Body of pancreas (tissue), 4 donors: ENCODE results near the gene RGS6. TPM values are rescaled to one million over a fixed set of nuclear protein-coding genes. Genes with fewer than 3 reads are reported as not detected.

Source experiments
- ATAC-seq: fragments of 150-250 bp; one replicate; pipeline ENCODE4 v1.9.1; 2016
- DNase-seq, 4 donors: peaks; one replicate each; pipeline ENCODE4 v3.0.0-alpha.2; 2019
- H3K27ac ChIP-seq, 4 donors: fragments of 200-600 bp; sonication (generic); 1 replicate in 3 of 4; 2 replicates in 1 of 4; pipeline versions ENCODE4 v1.5.1 to v1.6.1; 2016 to 2019; ENCODE audit warnings: mild to moderate bottlenecking in 1 of 4, mixed read lengths in 1 of 4, moderate library complexity in 1 of 4
- H3K27me3 ChIP-seq, 2 donors: fragments of 200-600 bp; sonication (generic); one replicate each; pipeline ENCODE4 v1.6.0; 2016; ENCODE audit warnings: mild to moderate bottlenecking in 1 of 2
- H3K36me3 ChIP-seq, 2 donors: fragments of 200-600 bp; sonication (generic); replicated peaks in 1 of 2; 2 replicates each; pipeline ENCODE4 v1.5.1; 2016; ENCODE audit warnings: low read depth in 2 of 2; ENCODE audit not compliant: insufficient read depth in 1 of 2
- H3K4me1 ChIP-seq: fragments of 200-600 bp; sonication (generic); one replicate; pipeline ENCODE4 v1.6.0; 2016
- H3K4me3 ChIP-seq, 2 donors: fragments of 200-600 bp; sonication (generic); 1 replicate in 1 of 2; 2 replicates in 1 of 2; pipeline ENCODE4 v1.5.1; 2016 to 2019
- H3K9me3 ChIP-seq, 3 donors: fragments of 200-600 bp; sonication (generic); 1 replicate in 2 of 3; 2 replicates in 1 of 3; pipeline ENCODE4 v1.5.1; 2016
- POLR2A ChIP-seq, 3 donors: fragments of 450-650 bp; IDR thresholded peaks; one replicate each; pipeline ENCODE4 v1.6.1; 2016; ENCODE audit warnings: antibody characterized with exemption in 3 of 3, mild to moderate bottlenecking in 2 of 3
- WGBS, 2 donors: methylation state at CpG; one replicate each; pipeline ENCODE4 v1.1.5; 2017; 5-methylcytosine and 5-hydroxymethylcytosine counted together
- intact Hi-C: fragments of 100-400 bp; cut with DNase I; formaldehyde crosslinking; loops from one replicate; pipeline ENCODE4 v1.15.1; 2023
- total RNA-seq, 2 donors: library from RNA; depleted of rRNA; stranded (reverse); fragments of >200 nt; gene quantifications; one replicate each; pipeline ENCODE4 v1.1.0, GENCODE V29; 2016
- TF ChIP-seq, protein P1 (sequence below), 7 experiments: fragments of 450-650 bp in 4 of 7; fragments of 200-600 bp in 3 of 7; sonication (generic) in 3 of 7; IDR thresholded peaks; one replicate each; pipeline ENCODE4 v1.5.1; 2016 to 2019; ENCODE audit warnings: antibody characterized with exemption in 7 of 7

Gene RGS6
- total RNA-seq, 2 donors from 2014 or later, result 0.26 to 1.3 TPM

GRCh38 chr14:72588521-72588920 lies 656.3 kb downstream of the RGS6 start:
- H3K27ac ChIP-seq, result no peak overlapping the region
- no peaks in the 10 kb centered on the region for H3K36me3 ChIP-seq
- no peaks in the 10 kb centered on the region for H3K9me3 ChIP-seq
- TF ChIP-seq POLR2A (IDR thresholded peaks at IDR 0.05), result no peak
- TF ChIP-seq, protein P1, sequence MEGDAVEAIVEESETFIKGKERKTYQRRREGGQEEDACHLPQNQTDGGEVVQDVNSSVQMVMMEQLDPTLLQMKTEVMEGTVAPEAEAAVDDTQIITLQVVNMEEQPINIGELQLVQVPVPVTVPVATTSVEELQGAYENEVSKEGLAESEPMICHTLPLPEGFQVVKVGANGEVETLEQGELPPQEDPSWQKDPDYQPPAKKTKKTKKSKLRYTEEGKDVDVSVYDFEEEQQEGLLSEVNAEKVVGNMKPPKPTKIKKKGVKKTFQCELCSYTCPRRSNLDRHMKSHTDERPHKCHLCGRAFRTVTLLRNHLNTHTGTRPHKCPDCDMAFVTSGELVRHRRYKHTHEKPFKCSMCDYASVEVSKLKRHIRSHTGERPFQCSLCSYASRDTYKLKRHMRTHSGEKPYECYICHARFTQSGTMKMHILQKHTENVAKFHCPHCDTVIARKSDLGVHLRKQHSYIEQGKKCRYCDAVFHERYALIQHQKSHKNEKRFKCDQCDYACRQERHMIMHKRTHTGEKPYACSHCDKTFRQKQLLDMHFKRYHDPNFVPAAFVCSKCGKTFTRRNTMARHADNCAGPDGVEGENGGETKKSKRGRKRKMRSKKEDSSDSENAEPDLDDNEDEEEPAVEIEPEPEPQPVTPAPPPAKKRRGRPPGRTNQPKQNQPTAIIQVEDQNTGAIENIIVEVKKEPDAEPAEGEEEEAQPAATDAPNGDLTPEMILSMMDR (IDR thresholded peaks at IDR 0.05), result no peak
- H3K4me1 ChIP-seq, result peaks cover 5% of the 10 kb centered on the region
- DNase-seq (no peak), ATAC-seq (no peak)
- H3K4me3 ChIP-seq, result no peak overlapping the region
- intact Hi-C loops, result no loop called here
- WGBS, 2 donors, result 68 to 78% methylated on average over 5 of the region's 5 CpGs
- no peaks in the 10 kb centered on the region for H3K27me3 ChIP-seq

DNA sequence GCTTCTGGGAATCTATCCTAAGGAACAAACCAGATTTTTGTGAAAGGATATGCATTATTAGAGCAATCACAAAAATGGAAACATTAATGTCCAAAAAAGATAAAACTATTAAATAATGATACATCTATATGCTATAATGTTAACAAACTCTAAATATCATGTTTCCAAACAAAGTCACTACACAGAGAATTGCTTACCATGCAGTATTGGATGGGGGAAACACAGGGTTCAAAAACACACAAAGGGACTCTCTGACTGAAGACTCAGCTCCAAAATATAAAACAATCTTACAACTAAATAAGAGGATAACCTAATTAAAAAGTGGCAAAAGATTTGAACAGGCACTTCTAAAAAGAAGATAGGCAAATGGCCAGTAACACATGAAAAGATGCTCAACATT lies 657.4 kb downstream of the RGS6 start:
- H3K4me3 ChIP-seq, result no peak overlapping the region
- no peak for DNase-seq
- intact Hi-C loops, result no loop called here

GRCh38 chr14:72590577-72590976 lies 658.3 kb downstream of the RGS6 start:
- no peak overlapping the region for H3K27ac ChIP-seq
- intact Hi-C loops, result no loop called here
- no peak for ATAC-seq
- H3K4me1 ChIP-seq, result no peaks in the 10 kb centered on the region
- H3K4me3 ChIP-seq, result no peak overlapping the region
- H3K27me3 ChIP-seq, result no peaks in the 10 kb centered on the region
- H3K36me3 ChIP-seq, result no peaks in the 10 kb centered on the region
- no peaks in the 10 kb centered on the region for H3K9me3 ChIP-seq
- WGBS, 2 donors, result 77 to 82% methylated on average over 7 of the region's 7 CpGs
- no peak for TF ChIP-seq POLR2A (IDR thresholded peaks at IDR 0.05)
- TF ChIP-seq, protein P1 (IDR thresholded peaks at IDR 0.05), result no peak
- DNase-seq, result peak in 1 of 4 donors; percentile 4

More for the DNA sequence above, 657.4 kb downstream of the RGS6 start:
- ATAC-seq, result no peak
- no peaks in the 10 kb centered on the region for H3K27me3 ChIP-seq
- no peaks in the 10 kb centered on the region for H3K9me3 ChIP-seq
- no peaks in the 10 kb centered on the region for H3K36me3 ChIP-seq
- TF ChIP-seq, protein P1 (IDR thresholded peaks at IDR 0.05), result no peak
- no peak for TF ChIP-seq POLR2A (IDR thresholded peaks at IDR 0.05)
- no peak overlapping the region for H3K27ac ChIP-seq
- H3K4me1 ChIP-seq, result no peaks in the 10 kb centered on the region

GRCh38 chr14:72591391-72591790 lies 659.2 kb downstream of the RGS6 start:
- H3K9me3 ChIP-seq, result no peaks in the 10 kb centered on the region
- no peaks in the 10 kb centered on the region for H3K4me1 ChIP-seq
- DNase-seq (peak in 1 of 4 donors; percentile 4), ATAC-seq (no peak)
- H3K27me3 ChIP-seq, result no peaks in the 10 kb centered on the region
- TF ChIP-seq, protein P1 (IDR thresholded peaks at IDR 0.05), result no peak
- no peak for TF ChIP-seq POLR2A (IDR thresholded peaks at IDR 0.05)
- intact Hi-C loops, result no loop called here
- H3K4me3 ChIP-seq, result no peak overlapping the region
- no peak overlapping the region for H3K27ac ChIP-seq
- WGBS, 2 donors, result 69 to 91% methylated on average over 4 of the region's 4 CpGs
- H3K36me3 ChIP-seq, result no peaks in the 10 kb centered on the region

GRCh38 chr14:72594099-72594901 lies 662.1 kb downstream of the RGS6 start:
- Histone ChIP-seq H3K27ac (no peak overlapping the region), H3K27me3 (no peaks in the 10 kb centered on the region), H3K36me3 (no peaks in the 10 kb centered on the region), H3K4me1 (no peaks in the 10 kb centered on the region), H3K4me3 (no peak overlapping the region), H3K9me3 (no peaks in the 10 kb centered on the region)
- WGBS, 2 donors, result 77 to 87% methylated on average over 14 of the region's 14 CpGs
- no peak for TF ChIP-seq POLR2A (IDR thresholded peaks at IDR 0.05)
- TF ChIP-seq, protein P1 (IDR thresholded peaks at IDR 0.05), result no peak
- DNase-seq (no peak), ATAC-seq (no peak)
- intact Hi-C loops, result no loop called here
